Heart left ventricle (tissue), 13 donors: ENCODE data around the gene TMEM120A.

Experiments
- CTCF ChIP-seq, 12 donors: fragments of 200-600 bp; sonication (generic) in 4 of 12; IDR thresholded peaks; one replicate each; pipeline versions ENCODE4 v1.5.0 to v1.8.0; 2018 to 2022; ENCODE audit warnings: antibody characterized with exemption in 12 of 12, mild to moderate bottlenecking in 5 of 12
- POLR2A ChIP-seq, 2 donors: fragments of 450-650 bp; IDR thresholded peaks; one replicate each; pipeline ENCODE4 v1.6.1; 2017; ENCODE audit warnings: antibody characterized with exemption in 2 of 2, mild to moderate bottlenecking in 2 of 2, moderate library complexity in 2 of 2
- donor health status: ischemic (EF 13 %, LVEDD 7.1; RV severe dilation, severe dysfunction).
- donor health status: DM: no; HTN: yes; CAD: no.
- donor health status: DM: no; HTN: no; CAD: no.
- donor health status: ischemic (EF 25% LVEDD 6.9; RV normal size, moderate dysfunction).
- donor health status: ischemic (EF 25% LVEDD 5.7; RV mildly dilated, moderate dysfunction).
- donor health status: ischemic (EF 35%, LVEDD 5.7; RV mildly dilated, moderate dysfunction).
- donor health status: nonischemic (EF 11% LVEDD 7.7; RV severe dilation, severe dysfunction).
- donor health status: DM: yes; HTN: yes; CAD: no.
- donor health status: PGD.
- donor health status: ischemic (EF 29% LVEDD 5.4; RV normal size, mild dysfunction).
- donor health status: nonischemic (EF 23%, LVEDD 6.1; RV moderate dilation, normal function).

GRCh38 chr7:75945297-75946168 lies 48.9 kb downstream of the TMEM120A start:
- TF ChIP-seq POLR2A (IDR thresholded peaks at IDR 0.05) (no peak), CTCF (IDR thresholded peaks at IDR 0.05) (peak in 8 of 12 donors; percentile 9 to 46 (median 21))
